Neural progenitor cell (in vitro differentiated cells): ENCODE measurements around the gene NUDT6. TPM values are rescaled to one million over a fixed set of nuclear protein-coding genes. Genes with fewer than 3 reads are reported as not detected.

Experiments used
- DNase-seq: peaks from one replicate; pipeline ENCODE4 v3.0.0-alpha.2; 2016; ENCODE audit warnings: low spot score
- H2AFZ ChIP-seq: fragments of 200-600 bp; sonication (generic); replicated peaks from 2 replicates; pipeline ENCODE4 v1.6.1; 2016; ENCODE audit warnings: antibody characterized with exemption
- H3F3A ChIP-seq: fragments of 200-600 bp; sonication (generic); 2 replicates; pipeline ENCODE4 v1.6.1; 2016; ENCODE audit warnings: antibody characterized with exemption, low read depth
- H3K27ac ChIP-seq: fragments of 200-600 bp; sonication (generic); 2 replicates; pipeline ENCODE4 v1.5.1; 2016; ENCODE audit warnings: mild to moderate bottlenecking
- H3K27me3 ChIP-seq: fragments of 200-600 bp; sonication (generic); 2 replicates; pipeline ENCODE4 v1.6.1; 2016; ENCODE audit warnings: mild to moderate bottlenecking, moderate library complexity
- H3K36me3 ChIP-seq: fragments of 200-600 bp; sonication (generic); 2 replicates; pipeline ENCODE4 v1.5.1; 2016
- H3K4me1 ChIP-seq: fragments of 200-600 bp; sonication (generic); 2 replicates; pipeline ENCODE4 v1.6.1; 2016; ENCODE audit warnings: mixed run types
- H3K4me2 ChIP-seq: fragments of 200-600 bp; sonication (generic); 2 replicates; pipeline ENCODE4 v1.6.1; 2016
- H3K4me3 ChIP-seq: fragments of 200-600 bp; sonication (generic); 2 replicates; pipeline ENCODE4 v1.5.1; 2016
- H3K79me2 ChIP-seq: fragments of 200-600 bp; sonication (generic); 2 replicates; pipeline ENCODE4 v1.6.1; 2016; ENCODE audit warnings: low read depth
- H3K9ac ChIP-seq: fragments of 200-600 bp; sonication (generic); 2 replicates; pipeline ENCODE4 v1.6.1; 2016
- H3K9me3 ChIP-seq: fragments of 200-600 bp; sonication (generic); 2 replicates; pipeline ENCODE4 v1.5.1; 2016; ENCODE audit warnings: low read depth
- H4K20me1 ChIP-seq: fragments of 200-600 bp; sonication (generic); 2 replicates; pipeline ENCODE4 v1.6.1; 2016; ENCODE audit warnings: low read depth
- H3K27ac Mint-ChIP-seq: 3 replicates; pipeline ENCODE4 v1.8.0; 2021; ENCODE audit warnings: mixed read lengths
- H3K27me3 Mint-ChIP-seq: 2 replicates; pipeline ENCODE4 v1.8.0; 2022; ENCODE audit warnings: low read depth, mild to moderate bottlenecking, inconsistent platforms, moderate library complexity, mixed read lengths; ENCODE audit not compliant: insufficient read depth
- H3K36me3 Mint-ChIP-seq: 3 replicates; pipeline ENCODE4 v1.8.0; 2021; ENCODE audit warnings: mixed read lengths
- H3K4me1 Mint-ChIP-seq: 3 replicates; pipeline ENCODE4 v1.8.0; 2021; ENCODE audit warnings: mixed read lengths
- H3K4me3 Mint-ChIP-seq: 3 replicates; pipeline ENCODE4 v1.8.0; 2021; ENCODE audit warnings: mild to moderate bottlenecking, moderate library complexity, mixed read lengths
- H3K9me3 Mint-ChIP-seq: 3 replicates; pipeline ENCODE4 v1.8.0; 2020; ENCODE audit warnings: mixed read lengths
- CTCF ChIP-seq: fragments of 200-600 bp; sonication (generic); IDR thresholded peaks from 2 replicates; pipeline ENCODE4 v1.5.1; 2017; ENCODE audit warnings: antibody characterized with exemption, mild to moderate bottlenecking
- EZH2 ChIP-seq: fragments of 200-600 bp; sonication (generic); IDR thresholded peaks from 2 replicates; pipeline ENCODE4 v1.6.1; 2017; ENCODE audit warnings: antibody characterized with exemption, mild to moderate bottlenecking, moderate library complexity
- EZH2phosphoT487 ChIP-seq: fragments of 200-600 bp; sonication (generic); IDR thresholded peaks from 2 replicates; pipeline ENCODE4 v1.6.1; 2017; ENCODE audit warnings: antibody characterized with exemption
- total RNA-seq: library from RNA; depleted of rRNA; stranded (reverse); fragments of >200 nt; gene quantifications from 2 replicates; pipeline ENCODE4 v1.2.3, GENCODE V29; 2015; ENCODE audit warnings: low replicate concordance

NUDT6 gene
- total RNA-seq, 1 donor from 2014 or later, result 20.9 TPM

GRCh38 chr4:122966201-122966600 is 43.8 kb upstream of the NUDT6 start:
- H3K79me2 ChIP-seq, result no peaks in the 10 kb centered on the region
- no peak overlapping the region for H2AFZ ChIP-seq
- Mint-ChIP-seq H3K4me3 (no peak overlapping the region), H3K36me3 (peaks cover 14% of the 10 kb centered on the region), H3K9me3 (peaks cover 4% of the 10 kb centered on the region), H3K27ac (no peak overlapping the region), H3K4me1 (no peaks in the 10 kb centered on the region), H3K27me3 (no peaks in the 10 kb centered on the region)
- no peak for DNase-seq
- no peaks in the 10 kb centered on the region for H4K20me1 ChIP-seq
- no peaks in the 10 kb centered on the region for H3F3A ChIP-seq
- no peaks in the 10 kb centered on the region for H3K27me3 ChIP-seq
- H3K36me3 ChIP-seq, result peaks cover under 1% of the 10 kb centered on the region
- H3K9ac ChIP-seq, result no peak overlapping the region
- TF ChIP-seq CTCF (no peak), EZH2 (no peak), EZH2phosphoT487 (no peak)
- H3K9me3 ChIP-seq, result no peaks in the 10 kb centered on the region
- no peak overlapping the region for H3K4me3 ChIP-seq
- H3K27ac ChIP-seq, result no peak overlapping the region
- H3K4me2 ChIP-seq, result no peak overlapping the region
- no peaks in the 10 kb centered on the region for H3K4me1 ChIP-seq

- no peaks in the 10 kb centered on the region for H3K27me3 Mint-ChIP-seq
- H3K36me3 Mint-ChIP-seq, result peaks cover 23% of the 10 kb centered on the region
- Histone ChIP-seq H3K27me3 (no peaks in the 10 kb centered on the region), H3K27ac (no peak overlapping the region), H3K4me3 (no peak overlapping the region), H4K20me1 (no peaks in the 10 kb centered on the region), H3K79me2 (no peaks in the 10 kb centered on the region), H2AFZ (no peak overlapping the region), H3K4me1 (no peaks in the 10 kb centered on the region), H3K9ac (no peak overlapping the region), H3K4me2 (no peak overlapping the region), H3K36me3 (peaks cover 4% of the 10 kb centered on the region), H3F3A (no peaks in the 10 kb centered on the region), H3K9me3 (no peaks in the 10 kb centered on the region)
- TF ChIP-seq CTCF (no peak), EZH2phosphoT487 (no peak), EZH2 (no peak)
- no peaks in the 10 kb centered on the region for H3K4me1 Mint-ChIP-seq
- H3K4me3 Mint-ChIP-seq, result no peak overlapping the region
- H3K9me3 Mint-ChIP-seq, result peaks cover 4% of the 10 kb centered on the region
- no peak for DNase-seq
- no peak overlapping the region for H3K27ac Mint-ChIP-seq
These were observed 40.8 kb upstream of the NUDT6 start for GRCh38 chr4:122963216-122963615.

GRCh38 chr4:122960611-122961000 is 38.2 kb upstream of the NUDT6 start:
- H3K4me3 ChIP-seq, result no peak overlapping the region
- H3K36me3 Mint-ChIP-seq, result peaks cover 23% of the 10 kb centered on the region
- H3K4me2 ChIP-seq, result no peak overlapping the region
- H2AFZ ChIP-seq, result no peak overlapping the region
- no peaks in the 10 kb centered on the region for H3K9me3 ChIP-seq
- no peaks in the 10 kb centered on the region for H4K20me1 ChIP-seq
- no peak for TF ChIP-seq EZH2phosphoT487
- TF ChIP-seq EZH2, result no peak
- TF ChIP-seq CTCF, result no peak
- H3K4me1 ChIP-seq, result no peaks in the 10 kb centered on the region
- H3K27ac Mint-ChIP-seq, result no peak overlapping the region
- no peaks in the 10 kb centered on the region for H3F3A ChIP-seq
- H3K27ac ChIP-seq, result no peak overlapping the region
- H3K79me2 ChIP-seq, result no peaks in the 10 kb centered on the region
- no peaks in the 10 kb centered on the region for H3K27me3 Mint-ChIP-seq
- H3K27me3 ChIP-seq, result no peaks in the 10 kb centered on the region
- H3K36me3 ChIP-seq, result peaks cover 4% of the 10 kb centered on the region
- DNase-seq, result no peak
- no peak overlapping the region for H3K4me3 Mint-ChIP-seq
- H3K9me3 Mint-ChIP-seq, result peaks cover 4% of the 10 kb centered on the region
- H3K4me1 Mint-ChIP-seq, result no peaks in the 10 kb centered on the region
- H3K9ac ChIP-seq, result no peak overlapping the region
